Posterior vena cava (tissue), 2 donors: ENCODE data around the gene DOK4. TPM values are rescaled to one million over a fixed set of nuclear protein-coding genes. Genes with fewer than 3 reads are reported as not detected.

Experiments used
- DNase-seq: peaks from one replicate; pipeline ENCODE4 v3.0.0-alpha.2; 2020; ENCODE audit warnings: low spot score
- intact Hi-C, 2 donors: fragments of 100-400 bp; cut with DNase I; formaldehyde crosslinking; loops; one replicate each; pipeline versions ENCODE4 v1.14.1 to v1.14.2; 2022 to 2023
- total RNA-seq, 2 donors: library from RNA; stranded (reverse); fragmentation: NEBNext Ultra II Directional; extraction: Animal tissue kit (Norgen Biotek cat#: 25700); gene quantifications; one replicate each; pipeline ENCODE4 v1.2.1, GENCODE V29; 2021
- donor health status: DM: yes; HTN: yes; CAD: no.
- donor health status: DM: yes; HTN: yes; CAD: no.

The DOK4 gene
- total RNA-seq, 2 donors from 2014 or later: 29.2 to 31.1 TPM

GRCh38 chr16:57525761-57526160 lies 39.5 kb upstream of the DOK4 start:
- intact Hi-C loops: no loop called here
- no peak for DNase-seq

DNA sequence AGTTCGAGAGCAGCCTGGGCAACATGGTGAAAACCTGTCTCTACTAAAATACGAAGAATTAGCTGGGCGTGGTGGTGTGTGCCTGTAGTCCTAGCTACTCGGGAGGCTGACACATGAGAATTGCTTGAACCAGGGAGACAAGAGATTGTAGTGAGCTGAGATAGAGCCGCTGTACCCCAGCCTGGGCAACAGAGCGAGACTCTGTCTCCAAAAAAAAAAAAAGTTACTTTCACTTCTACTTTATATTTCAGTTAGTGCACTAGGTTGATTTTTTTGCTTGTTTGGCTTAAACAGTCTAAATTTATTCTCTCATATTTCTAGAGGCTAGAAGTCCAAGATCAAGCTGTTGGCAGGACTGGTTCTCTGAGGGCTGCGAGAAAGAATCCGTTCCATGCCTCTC lies 36.7 kb upstream of the DOK4 start:
- intact Hi-C loops: no loop called here
- DNase-seq: no peak

GRCh38 chr16:57519796-57520360 lies 33.6 kb upstream of the DOK4 start:
- intact Hi-C loops: loop anchor here in 1 of 2 donors (5.0 kb wide), 3 partner anchors 43 to 103 kb away; partner anchors contain the start of gene POLR2C

DNA sequence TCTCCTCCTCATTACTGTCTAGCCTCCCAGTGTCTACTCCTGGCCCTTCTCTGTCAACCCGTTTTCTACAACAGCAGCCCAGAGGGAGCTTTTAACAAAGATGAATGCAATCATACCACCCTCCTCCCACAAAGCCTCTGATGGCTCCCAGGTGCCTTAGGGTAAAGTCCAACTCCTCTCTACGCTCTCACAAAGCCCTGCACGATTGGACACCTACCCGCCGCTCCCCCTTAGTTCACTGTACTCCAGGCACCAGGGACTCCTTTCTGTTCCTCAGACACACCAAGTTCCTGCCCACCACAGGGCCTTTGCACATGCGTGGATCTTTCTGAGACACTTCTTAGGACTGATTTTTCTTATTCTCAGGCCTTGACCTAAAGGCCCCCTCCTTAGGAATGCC lies 32.6 kb upstream of the DOK4 start:
- intact Hi-C loops: loop anchor here in 1 of 2 donors (5.0 kb wide), 3 partner anchors 42 to 102 kb away; partner anchors contain the start of gene POLR2C

More at GRCh38 chr16:57519796-57520360, 33.6 kb upstream of the DOK4 start:
- DNase-seq: peak; percentile 93

GRCh38 chr16:57518520-57518919 lies 32.2 kb upstream of the DOK4 start:
- DNase-seq: no peak
- intact Hi-C loops: loop anchor here in 1 of 2 donors (5.0 kb wide), 3 partner anchors 41 to 101 kb away; partner anchors contain the start of gene POLR2C

More for the DNA sequence above, 32.6 kb upstream of the DOK4 start:
- no peak for DNase-seq

- intact Hi-C loops: loop anchor here in 1 of 2 donors (5.0 kb wide), 3 partner anchors 40 to 100 kb away; partner anchors contain the start of gene POLR2C
- no peak for DNase-seq
Observed at GRCh38 chr16:57517397-57518367, 31.4 kb upstream of the DOK4 start.

DNA sequence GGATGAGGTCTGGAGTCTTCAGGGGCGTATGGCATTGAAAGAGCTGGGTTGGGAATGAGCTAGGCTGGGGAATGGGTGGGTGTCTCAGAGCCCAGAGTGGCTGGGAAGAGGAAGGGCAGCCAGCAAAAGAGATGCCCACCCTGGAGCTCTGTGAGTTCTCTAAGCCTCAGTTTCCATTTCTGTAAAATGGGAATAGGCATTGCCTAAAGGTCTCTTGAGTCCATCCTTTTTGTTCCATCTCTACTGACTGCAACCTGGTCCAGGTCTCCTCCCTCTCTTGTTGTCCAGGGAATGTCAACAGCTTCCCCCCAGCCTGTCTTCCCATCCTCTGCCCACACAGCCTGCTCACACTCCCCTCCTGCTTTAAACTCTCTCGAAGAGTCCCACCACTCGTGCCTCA lies 30.5 kb upstream of the DOK4 start:
- intact Hi-C loops: loop anchor here in 1 of 2 donors (5.0 kb wide), 3 partner anchors 39 to 99 kb away; partner anchors contain the start of gene POLR2C
- DNase-seq: no peak

GRCh38 chr16:57516176-57516725 lies 30.0 kb upstream of the DOK4 start:
- intact Hi-C loops: loop anchor here in 1 of 2 donors (5.0 kb wide), 3 partner anchors 39 to 99 kb away; partner anchors contain the start of gene POLR2C
- no peak for DNase-seq

DNA sequence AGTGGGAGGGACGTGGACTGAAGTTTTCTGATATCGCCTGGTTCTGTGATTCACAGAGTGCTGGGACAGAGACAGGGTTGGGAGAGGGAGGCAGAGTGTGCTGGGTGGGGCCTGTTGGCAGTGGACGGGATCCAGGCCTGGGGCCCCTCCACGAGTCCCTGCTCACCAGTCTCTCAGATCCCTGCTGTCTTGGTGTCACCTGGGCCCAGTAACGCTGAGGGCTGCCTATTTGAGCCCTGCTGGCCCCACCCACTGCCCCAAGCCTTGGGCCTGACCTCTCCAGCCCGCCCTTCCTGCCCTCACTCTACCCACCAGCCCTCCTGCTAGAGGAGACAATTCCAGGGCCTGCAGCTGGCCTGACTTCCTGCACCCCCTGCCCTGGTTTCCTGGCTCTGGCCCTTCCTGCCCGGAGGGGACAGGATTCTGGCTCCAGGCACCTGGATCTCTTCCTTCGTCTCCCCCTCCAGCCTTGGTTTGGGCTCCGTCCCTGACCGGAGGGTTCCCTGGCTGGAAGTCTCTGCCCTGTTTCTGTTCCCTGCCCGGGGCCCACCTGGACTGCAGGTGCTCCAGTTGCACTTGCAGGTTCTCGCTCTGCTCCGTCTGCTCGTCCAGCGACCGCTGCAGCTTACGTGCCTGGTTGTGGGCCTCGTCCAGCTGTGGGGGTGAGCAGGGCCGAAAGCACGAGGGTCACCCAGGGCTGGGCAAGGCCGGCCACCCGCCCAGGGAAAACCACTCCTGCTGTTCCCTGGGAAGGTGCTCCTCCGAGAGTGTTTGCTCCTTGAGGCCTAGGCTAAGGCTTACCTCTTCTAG lies 28.7 kb upstream of the DOK4 start:
- peak; percentile 80 for DNase-seq
- intact Hi-C loops: loop anchor here in 1 of 2 donors (5.0 kb wide), 3 partner anchors 38 to 98 kb away; partner anchors contain the start of gene POLR2C

GRCh38 chr16:57514371-57514770 lies 28.1 kb upstream of the DOK4 start:
- intact Hi-C loops: no loop called here
- peak; percentile 3 for DNase-seq

- intact Hi-C loops: no loop called here
- DNase-seq: peak; percentile 79
Observed at GRCh38 chr16:57513371-57514102, 27.2 kb upstream of the DOK4 start.

GRCh38 chr16:57512296-57513001 lies 26.2 kb upstream of the DOK4 start:
- intact Hi-C loops: no loop called here
- peak; percentile 47 for DNase-seq

GRCh38 chr16:57510016-57510871 lies 24.0 kb upstream of the DOK4 start:
- intact Hi-C loops: no loop called here
- peak; percentile 72 for DNase-seq

- peak; percentile 68 for DNase-seq
Observed at GRCh38 chr16:57509231-57509923, 23.1 kb upstream of the DOK4 start.

GRCh38 chr16:57508035-57508425 lies 21.7 kb upstream of the DOK4 start:
- DNase-seq: peak; percentile 56
- intact Hi-C loops: no loop called here

More at GRCh38 chr16:57509231-57509923, 23.1 kb upstream of the DOK4 start:
- intact Hi-C loops: no loop called here
